DOHH2 (cell line): ENCODE results near the gene PDE2A.

Source experiments
- H3F3A ChIP-seq: fragments of 200-600 bp; sonication (generic), shearing (Covaris generic); 2 replicates; pipeline ENCODE4 v1.6.0; 2016; ENCODE audit warnings: antibody characterized with exemption, mild to moderate bottlenecking; ENCODE audit not compliant: control insufficient read depth, insufficient read depth
- H3K27ac ChIP-seq: fragments of 200-600 bp; sonication (generic); 2 replicates; pipeline ENCODE4 v1.5.1; 2014; ENCODE audit warnings: low read depth, mild to moderate bottlenecking, low read length, moderate library complexity
- H3K27me3 ChIP-seq: fragments of 200-600 bp; sonication (generic); 2 replicates; pipeline ENCODE4 v1.6.1; 2014; ENCODE audit warnings: mild to moderate bottlenecking, low read length, mixed read lengths; ENCODE audit not compliant: control insufficient read depth
- H3K36me3 ChIP-seq: fragments of 200-600 bp; sonication (generic); 2 replicates; pipeline ENCODE4 v1.6.1; 2014; ENCODE audit warnings: mild to moderate bottlenecking, low read length, moderate library complexity, mixed read lengths; ENCODE audit not compliant: control insufficient read depth
- H3K4me1 ChIP-seq: fragments of 200-600 bp; sonication (generic); 2 replicates; pipeline ENCODE4 v1.6.1; 2014; ENCODE audit warnings: mild to moderate bottlenecking, low read length, mixed read lengths; ENCODE audit not compliant: control insufficient read depth
- H3K4me2 ChIP-seq: fragments of 200-600 bp; sonication (generic); 2 replicates; pipeline ENCODE4 v1.6.0; 2014; ENCODE audit warnings: mild to moderate bottlenecking, low read length, moderate library complexity
- H3K4me3 ChIP-seq: fragments of 200-600 bp; sonication (generic); 2 replicates; pipeline ENCODE4 v1.5.1; 2014; ENCODE audit warnings: mild to moderate bottlenecking, low read length, mixed read lengths
- H3K79me2 ChIP-seq: fragments of 200-600 bp; sonication (generic); 2 replicates; pipeline ENCODE4 v1.6.1; 2014; ENCODE audit warnings: mild to moderate bottlenecking, low read length, mixed read lengths; ENCODE audit not compliant: control insufficient read depth
- H3K9me2 ChIP-seq: fragments of 200-600 bp; sonication (generic); replicated peaks from 2 replicates; pipeline ENCODE4 v1.6.1; 2014; ENCODE audit warnings: mild to moderate bottlenecking, low read length, mixed read lengths; ENCODE audit not compliant: control insufficient read depth
- H3K9me3 ChIP-seq: fragments of 200-600 bp; sonication (generic); 2 replicates; pipeline ENCODE4 v1.6.1; 2014; ENCODE audit warnings: antibody characterized with exemption, low read length, mixed read lengths; ENCODE audit not compliant: control insufficient read depth, insufficient read depth
- H4K20me1 ChIP-seq: fragments of 200-600 bp; sonication (generic); 2 replicates; pipeline ENCODE4 v1.6.0; 2014; ENCODE audit warnings: low read depth, mild to moderate bottlenecking, antibody characterized with exemption, low read length, moderate library complexity; ENCODE audit not compliant: control insufficient read depth, insufficient read depth
- CTCF ChIP-seq: fragments of 200-600 bp; sonication (generic); IDR thresholded peaks from one replicate; pipeline ENCODE4 v1.5.1; 2014; ENCODE audit warnings: antibody characterized with exemption, mild to moderate bottlenecking, low read depth, low read length; ENCODE audit not compliant: poor library complexity, severe bottlenecking
- EZH2phosphoT487 ChIP-seq: fragments of 200-600 bp; sonication (generic); IDR thresholded peaks from 2 replicates; pipeline ENCODE4 v1.6.1; 2017; ENCODE audit warnings: borderline replicate concordance, mild to moderate bottlenecking, antibody characterized with exemption, low read length, moderate library complexity, mixed read lengths

The PDE2A gene

GRCh38 chr11:72570893-72571661 is 103.1 kb downstream of the PDE2A start:
- Histone ChIP-seq H3K36me3 (no peaks in the 10 kb centered on the region), H4K20me1 (no peaks in the 10 kb centered on the region), H3K4me1 (no peaks in the 10 kb centered on the region), H3K9me3 (no peaks in the 10 kb centered on the region), H3K4me2 (no peak overlapping the region), H3K9me2 (no peaks in the 10 kb centered on the region), H3K4me3 (no peak overlapping the region), H3K27ac (no peak overlapping the region), H3K27me3 (peaks cover 32% of the 10 kb centered on the region), H3F3A (no peaks in the 10 kb centered on the region), H3K79me2 (no peaks in the 10 kb centered on the region)
- TF ChIP-seq EZH2phosphoT487 = no peak
- TF ChIP-seq CTCF = no peak

GRCh38 chr11:72569966-72570892 is 104.0 kb downstream of the PDE2A start:
- no peak overlapping the region for H3K4me2 ChIP-seq
- no peaks in the 10 kb centered on the region for H3K79me2 ChIP-seq
- no peaks in the 10 kb centered on the region for H3F3A ChIP-seq
- no peaks in the 10 kb centered on the region for H3K4me1 ChIP-seq
- H3K27me3 ChIP-seq = peaks cover 33% of the 10 kb centered on the region
- H3K9me2 ChIP-seq = no peaks in the 10 kb centered on the region
- H4K20me1 ChIP-seq = no peaks in the 10 kb centered on the region
- no peak overlapping the region for H3K27ac ChIP-seq
- H3K4me3 ChIP-seq = no peak overlapping the region
- no peaks in the 10 kb centered on the region for H3K36me3 ChIP-seq
- no peak for TF ChIP-seq CTCF
- H3K9me3 ChIP-seq = no peaks in the 10 kb centered on the region

- H3K4me1 ChIP-seq = no peaks in the 10 kb centered on the region
- H3F3A ChIP-seq = no peaks in the 10 kb centered on the region
- H3K79me2 ChIP-seq = no peaks in the 10 kb centered on the region
- H3K36me3 ChIP-seq = no peaks in the 10 kb centered on the region
- H3K27me3 ChIP-seq = peaks cover 28% of the 10 kb centered on the region
- no peaks in the 10 kb centered on the region for H3K9me2 ChIP-seq
- TF ChIP-seq EZH2phosphoT487 (no peak), CTCF (no peak)
- no peak overlapping the region for H3K4me3 ChIP-seq
- H3K4me2 ChIP-seq = no peak overlapping the region
- H3K27ac ChIP-seq = no peak overlapping the region
- H4K20me1 ChIP-seq = no peaks in the 10 kb centered on the region
- H3K9me3 ChIP-seq = no peaks in the 10 kb centered on the region
Measured at GRCh38 chr11:72568861-72569260, 105.4 kb downstream of the PDE2A start.
